Kidney tubule cell (primary cell): ENCODE measurements around the gene CACNA2D2.

Source experiments
- DNase-seq: peaks from one replicate; pipeline ENCODE4 v3.0.0-alpha.2; 2018; ENCODE audit warnings: low spot score

Gene CACNA2D2

GRCh38 chr3:50327129-50327528 is 176.3 kb downstream of the CACNA2D2 start:
- no peak for DNase-seq

GRCh38 chr3:50326182-50326541 is 177.3 kb downstream of the CACNA2D2 start:
- no peak for DNase-seq

GRCh38 chr3:50325497-50326181 is 177.8 kb downstream of the CACNA2D2 start:
- DNase-seq, result no peak

- DNase-seq, result no peak
Measured at GRCh38 chr3:50325113-50325480, 178.3 kb downstream of the CACNA2D2 start.

GRCh38 chr3:50324351-50325112 is 178.9 kb downstream of the CACNA2D2 start:
- DNase-seq, result peak; percentile 69

GRCh38 chr3:50323614-50324199 is 179.7 kb downstream of the CACNA2D2 start:
- DNase-seq, result no peak

GRCh38 chr3:50323092-50323600 is 180.3 kb downstream of the CACNA2D2 start:
- no peak for DNase-seq

- DNase-seq, result no peak
Measured at GRCh38 chr3:50322386-50323091, 180.9 kb downstream of the CACNA2D2 start, which contains the start of gene HYAL2. HYAL2 (minus strand) TSS chr3:50322745; CDS start chr3:50320489, 2,256 bp downstream.

- DNase-seq, result no peak
Measured at GRCh38 chr3:50322115-50322385, 181.4 kb downstream of the CACNA2D2 start.

- DNase-seq, result peak; percentile 90
Measured at GRCh38 chr3:50321336-50322114, 181.9 kb downstream of the CACNA2D2 start.

- peak; percentile 75 for DNase-seq
Measured at GRCh38 chr3:50320853-50321335, 182.5 kb downstream of the CACNA2D2 start.

- no peak for DNase-seq
Measured at GRCh38 chr3:50319894-50320625, 183.4 kb downstream of the CACNA2D2 start.

GRCh38 chr3:50319181-50319893 is 184.1 kb downstream of the CACNA2D2 start:
- no peak for DNase-seq

GRCh38 chr3:50318615-50319014 is 184.8 kb downstream of the CACNA2D2 start:
- DNase-seq, result no peak

GRCh38 chr3:50318163-50318562 is 185.3 kb downstream of the CACNA2D2 start:
- no peak for DNase-seq

GRCh38 chr3:50317300-50317699 is 186.1 kb downstream of the CACNA2D2 start:
- DNase-seq, result no peak

- peak; percentile 92 for DNase-seq
Measured at GRCh38 chr3:50316657-50317242, 186.7 kb downstream of the CACNA2D2 start.

- no peak for DNase-seq
Measured at GRCh38 chr3:50314816-50315215, 188.6 kb downstream of the CACNA2D2 start.

- DNase-seq, result no peak
Measured at GRCh38 chr3:50314342-50314741, 189.1 kb downstream of the CACNA2D2 start.
